ENCODE results near the gene CDK5RAP2. TPM values are rescaled to one million over a fixed set of nuclear protein-coding genes. Genes with fewer than 3 reads are reported as not detected.
A peak's percentile ranks its signal among the peaks of the same experiment; 100 is the strongest.

Gene CDK5RAP2
- total RNA-seq, 1 donor from 2014 or later: 40.4 TPM

- Mint-ChIP-seq H3K4me1 (ENCODE audit: low read depth) (peaks cover 50% of the 10 kb centered on the region), H3K27me3 (ENCODE audit: low read depth) (no peaks in the 10 kb centered on the region), H3K4me3 (ENCODE audit: unreplicated experiment) (no peak overlapping the region), H3K36me3 (ENCODE audit: low read depth) (peaks cover 14% of the 10 kb centered on the region), H3K9me3 (ENCODE audit: low read depth) (no peaks in the 10 kb centered on the region), H3K27ac (ENCODE audit: unreplicated experiment) (no peak overlapping the region)
- no peak for DNase-seq (ENCODE audit: low spot score)
- no peak for TF ChIP-seq CTCF (IDR thresholded peaks at IDR 0.05)
Measured at GRCh38 chr9:120439926-120440325, 140.0 kb downstream of the CDK5RAP2 start.

- H3K27ac Mint-ChIP-seq (ENCODE audit: unreplicated experiment): no peak overlapping the region
Measured at GRCh38 chr9:120438836-120439546, 141.0 kb downstream of the CDK5RAP2 start.

GRCh38 chr9:120438111-120438510, 141.9 kb downstream of the CDK5RAP2 start:
- TF ChIP-seq CTCF (IDR thresholded peaks at IDR 0.05): no peak
- no peaks in the 10 kb centered on the region for H3K27me3 Mint-ChIP-seq (ENCODE audit: low read depth)
- H3K9me3 Mint-ChIP-seq (ENCODE audit: low read depth): no peaks in the 10 kb centered on the region
- peaks cover 49% of the 10 kb centered on the region for H3K4me1 Mint-ChIP-seq (ENCODE audit: low read depth)
- no peak for DNase-seq (ENCODE audit: low spot score)
- peaks cover 19% of the 10 kb centered on the region for H3K36me3 Mint-ChIP-seq (ENCODE audit: low read depth)
- no peak overlapping the region for H3K4me3 Mint-ChIP-seq (ENCODE audit: unreplicated experiment)
- H3K27ac Mint-ChIP-seq (ENCODE audit: unreplicated experiment): no peak overlapping the region

More at GRCh38 chr9:120438836-120439546, 141.0 kb downstream of the CDK5RAP2 start:
- no peaks in the 10 kb centered on the region for H3K27me3 Mint-ChIP-seq (ENCODE audit: low read depth)
- H3K9me3 Mint-ChIP-seq (ENCODE audit: low read depth): no peaks in the 10 kb centered on the region
- peaks cover 19% of the 10 kb centered on the region for H3K36me3 Mint-ChIP-seq (ENCODE audit: low read depth)
- peak; percentile 75 for TF ChIP-seq CTCF (IDR thresholded peaks at IDR 0.05)
- DNase-seq (ENCODE audit: low spot score): no peak
- no peak overlapping the region for H3K4me3 Mint-ChIP-seq (ENCODE audit: unreplicated experiment)
- H3K4me1 Mint-ChIP-seq (ENCODE audit: low read depth): peaks cover 57% of the 10 kb centered on the region

GRCh38 chr9:120436983-120437475, 142.9 kb downstream of the CDK5RAP2 start:
- no peak for TF ChIP-seq CTCF (IDR thresholded peaks at IDR 0.05)
- no peaks in the 10 kb centered on the region for H3K27me3 Mint-ChIP-seq (ENCODE audit: low read depth)
- no peak overlapping the region for H3K4me3 Mint-ChIP-seq (ENCODE audit: unreplicated experiment)
- H3K9me3 Mint-ChIP-seq (ENCODE audit: low read depth): no peaks in the 10 kb centered on the region
- DNase-seq (ENCODE audit: low spot score): no peak
- H3K27ac Mint-ChIP-seq (ENCODE audit: unreplicated experiment): no peak overlapping the region
- H3K36me3 Mint-ChIP-seq (ENCODE audit: low read depth): peaks cover 15% of the 10 kb centered on the region
- H3K4me1 Mint-ChIP-seq (ENCODE audit: low read depth): peaks cover 38% of the 10 kb centered on the region

GRCh38 chr9:120436446-120436845, 143.5 kb downstream of the CDK5RAP2 start:
- DNase-seq (ENCODE audit: low spot score): no peak
- no peak overlapping the region for H3K27ac Mint-ChIP-seq (ENCODE audit: unreplicated experiment)
- H3K27me3 Mint-ChIP-seq (ENCODE audit: low read depth): no peaks in the 10 kb centered on the region
- H3K4me1 Mint-ChIP-seq (ENCODE audit: low read depth): peaks cover 32% of the 10 kb centered on the region
- H3K36me3 Mint-ChIP-seq (ENCODE audit: low read depth): peaks cover 15% of the 10 kb centered on the region
- H3K4me3 Mint-ChIP-seq (ENCODE audit: unreplicated experiment): no peak overlapping the region
- no peak for TF ChIP-seq CTCF (IDR thresholded peaks at IDR 0.05)
- no peaks in the 10 kb centered on the region for H3K9me3 Mint-ChIP-seq (ENCODE audit: low read depth)
